Cerebellar cortex (tissue), 1 donor: ENCODE data around the gene PPA2.
A peak's percentile ranks its signal among the peaks of the same experiment; 100 is the strongest.

Experiments used
- DNase-seq: peaks from one replicate; pipeline ENCODE4 v3.0.0-alpha.2; 2015; ENCODE audit warnings: low spot score

PPA2 gene

DNA sequence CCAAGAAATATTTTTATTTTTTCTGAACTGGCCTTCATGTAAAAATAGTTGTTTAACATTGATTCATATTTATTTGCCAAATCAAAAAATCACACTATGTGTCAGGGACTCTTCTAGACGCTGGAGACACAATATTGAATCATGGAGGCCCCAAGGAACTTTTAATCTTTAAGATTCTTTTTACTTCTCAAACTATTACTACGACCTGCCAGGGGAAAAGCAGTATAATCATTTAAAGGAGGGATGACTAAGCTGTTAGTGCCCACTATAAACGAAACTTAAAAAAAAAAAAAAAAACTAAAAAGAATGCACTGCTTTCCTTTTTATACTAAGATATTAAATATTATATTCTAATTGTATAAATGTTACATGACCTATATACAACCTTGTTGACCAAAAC, 84.7 kb downstream of the PPA2 start:
- DNase-seq = no peak

DNA sequence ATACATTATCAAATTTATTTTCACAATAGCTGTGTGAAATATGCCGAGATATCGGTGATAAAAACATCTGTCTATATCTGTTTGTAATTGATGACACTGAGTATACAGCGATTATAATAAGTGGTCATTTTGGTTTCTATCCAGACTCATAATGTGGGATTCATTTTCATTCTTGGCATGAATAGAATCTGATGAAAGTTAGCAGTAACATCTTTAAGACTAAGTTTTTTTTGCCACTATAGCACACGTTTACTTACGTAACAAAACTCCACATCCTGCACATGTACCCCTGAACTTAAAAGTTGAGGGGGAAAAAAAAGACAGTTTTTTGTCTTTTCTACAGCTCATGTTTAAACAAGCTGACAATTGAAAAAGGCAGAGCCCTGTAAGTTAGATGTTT, 86.4 kb downstream of the PPA2 start:
- DNase-seq = no peak

GRCh38 chr4:105386012-105386411, 87.8 kb downstream of the PPA2 start:
- DNase-seq = no peak

- DNase-seq = no peak
Observed at GRCh38 chr4:105374071-105374470, 99.8 kb downstream of the PPA2 start.

- no peak for DNase-seq
Observed at GRCh38 chr4:105373324-105373723, 100.5 kb downstream of the PPA2 start.

GRCh38 chr4:105369988-105370387, 103.9 kb downstream of the PPA2 start:
- no peak for DNase-seq

- peak; percentile 25 for DNase-seq
Observed at GRCh38 chr4:105361053-105361452, 112.8 kb downstream of the PPA2 start.

DNA sequence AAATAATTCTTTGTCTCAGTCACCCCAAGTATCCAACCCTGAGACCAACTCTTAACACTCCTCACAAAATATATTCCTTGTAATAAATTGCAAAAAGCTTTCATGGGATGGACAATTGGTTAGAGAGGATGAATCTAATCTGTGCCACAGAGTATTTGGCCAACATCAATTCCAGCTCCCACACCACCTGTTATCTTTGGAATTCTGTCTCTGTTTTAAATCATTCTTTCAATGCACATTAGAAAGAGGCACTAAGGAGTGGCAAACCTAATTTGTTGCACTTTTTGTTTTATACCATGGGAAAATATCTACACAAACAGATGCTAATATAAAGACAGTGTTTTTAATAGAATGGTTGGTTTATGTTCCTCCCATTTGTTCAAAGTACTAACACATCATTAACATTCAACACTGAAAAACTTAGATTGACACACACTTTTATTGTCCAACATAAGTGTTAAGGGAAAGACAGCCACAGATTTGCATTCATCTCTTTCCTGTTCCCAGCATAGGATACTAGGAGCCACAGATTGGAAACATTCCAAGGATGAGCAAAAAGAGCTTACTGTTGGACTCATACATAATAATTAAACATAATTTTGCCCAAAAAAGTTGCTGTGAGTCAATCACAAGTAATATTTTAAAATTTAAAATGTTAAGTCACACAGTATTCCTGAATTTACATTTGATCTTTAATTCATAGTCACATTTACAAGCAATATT, 116.4 kb downstream of the PPA2 start:
- DNase-seq = no peak

DNA sequence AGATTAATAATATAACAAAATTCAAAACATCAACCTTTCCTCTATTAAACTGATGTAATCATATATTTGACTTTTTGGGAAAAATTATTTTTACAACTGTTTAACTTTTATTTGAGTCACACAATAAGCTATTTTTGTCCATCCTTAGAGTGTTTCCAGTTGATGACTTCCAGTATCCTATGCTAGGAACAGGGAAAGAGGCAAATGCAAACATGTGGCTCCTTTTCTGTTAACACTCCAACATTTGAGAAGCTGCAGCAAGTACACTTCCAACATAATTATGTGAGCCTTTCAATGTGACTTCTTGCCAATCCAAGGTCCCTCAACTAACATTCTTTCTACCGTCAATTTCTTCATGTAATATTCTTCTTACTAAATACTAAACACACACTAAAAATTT, 117.7 kb downstream of the PPA2 start:
- DNase-seq = no peak

DNA sequence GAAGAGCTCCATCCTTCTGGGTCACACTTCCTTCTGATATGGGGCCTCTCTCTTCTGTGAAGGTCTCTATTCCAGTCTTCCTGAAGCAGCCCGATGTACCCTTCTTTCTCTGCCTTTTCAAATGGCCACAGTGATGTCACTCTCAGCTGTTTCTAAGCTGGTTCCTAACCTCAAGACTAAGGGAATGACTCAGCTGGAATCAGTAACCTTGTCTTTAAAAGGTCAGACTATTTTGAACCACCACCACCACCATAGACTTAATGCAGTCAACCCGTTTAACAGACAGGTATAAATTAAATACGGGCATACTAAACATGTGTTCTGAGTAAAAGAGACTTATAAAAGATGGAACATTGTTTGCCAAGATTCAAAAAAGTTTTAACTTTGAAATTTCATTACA, 121.0 kb downstream of the PPA2 start:
- no peak for DNase-seq

DNA sequence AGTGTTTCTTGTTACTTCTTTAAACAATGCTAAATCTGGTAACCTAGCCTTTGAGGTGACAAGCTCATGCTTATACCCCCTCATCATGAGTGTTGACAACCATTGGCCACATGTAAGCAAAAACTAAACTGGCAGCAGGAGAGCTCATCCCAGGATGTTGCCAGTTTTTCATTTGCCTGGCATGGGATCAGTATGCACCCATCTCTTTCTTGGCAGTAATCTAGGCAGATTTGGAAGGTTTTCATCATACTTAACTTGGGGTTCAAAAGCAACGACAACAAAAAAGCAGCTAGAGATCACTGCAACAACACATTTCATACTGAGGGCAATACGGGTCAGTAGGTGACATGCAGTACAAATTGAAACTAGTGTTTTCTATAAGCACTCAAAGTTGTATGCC, 122.0 kb downstream of the PPA2 start:
- no peak for DNase-seq

DNA sequence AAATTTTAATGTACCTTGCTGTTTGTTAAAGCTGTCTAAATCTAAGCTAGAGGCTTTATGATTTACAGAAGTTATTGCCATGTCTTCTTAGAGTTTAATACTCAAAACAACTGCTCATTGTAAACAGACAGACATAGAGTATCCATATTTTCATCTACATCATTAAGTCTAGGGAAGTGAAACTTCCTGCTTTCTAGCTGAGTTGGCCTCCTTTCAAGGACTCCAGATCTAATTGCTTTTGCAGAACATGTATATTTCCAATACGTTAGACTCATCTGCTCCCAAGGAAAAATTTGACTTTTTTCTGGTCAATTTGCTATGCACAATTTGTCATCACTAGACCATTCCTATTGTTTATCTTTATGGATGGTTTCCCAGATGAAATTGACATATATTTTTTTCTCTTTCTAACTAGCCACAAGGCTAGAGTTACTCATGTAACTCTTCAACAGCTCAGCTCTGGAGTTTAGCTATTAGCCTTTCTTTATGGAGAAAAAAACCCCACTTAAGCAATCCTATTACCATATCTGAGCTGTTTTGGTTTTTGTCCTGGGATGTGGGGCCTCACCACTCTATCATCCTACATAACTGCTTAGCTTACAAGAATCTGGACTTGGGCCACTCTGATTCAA, 122.9 kb downstream of the PPA2 start:
- DNase-seq = no peak

DNA sequence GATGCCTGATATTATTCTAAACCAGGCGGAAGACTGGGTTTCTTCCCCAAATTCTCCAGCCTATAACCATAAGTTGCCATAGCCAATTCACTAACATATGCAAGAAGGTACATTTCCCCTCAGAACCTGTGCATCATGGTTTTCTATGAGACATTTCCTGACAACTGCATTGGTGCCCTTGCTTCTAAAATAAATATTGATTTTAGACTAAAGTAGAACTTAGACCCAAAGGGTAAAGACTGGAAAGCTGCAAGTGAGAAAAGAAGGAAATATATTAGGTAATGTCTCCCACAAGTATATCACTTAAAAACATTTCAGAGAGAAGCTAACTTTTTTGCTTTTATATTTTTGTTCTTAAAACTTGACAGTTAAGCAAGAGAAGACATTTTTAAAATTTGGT, 125.1 kb downstream of the PPA2 start:
- DNase-seq = no peak

DNA sequence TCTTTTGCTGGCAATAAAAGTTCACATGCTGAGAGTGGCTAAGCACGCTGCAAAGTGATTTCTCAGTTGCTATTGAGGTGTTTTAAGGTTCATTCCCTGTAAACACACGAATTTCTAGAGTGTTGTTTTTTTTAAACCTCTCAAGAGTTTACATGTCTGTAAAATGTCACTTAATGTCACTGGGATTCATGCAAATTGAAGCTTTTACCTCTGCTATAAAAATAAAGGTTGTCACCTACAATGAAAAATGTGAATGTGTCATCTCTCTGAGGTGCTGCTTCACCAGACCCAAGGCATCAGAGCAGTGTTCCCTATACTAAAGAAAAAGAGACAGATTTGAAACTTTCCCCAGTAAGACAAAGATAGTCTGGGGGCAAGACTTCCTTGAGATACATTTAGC, 127.0 kb downstream of the PPA2 start:
- DNase-seq = no peak

- no peak for DNase-seq
Observed at GRCh38 chr4:105345838-105346237, 128.0 kb downstream of the PPA2 start.

DNA sequence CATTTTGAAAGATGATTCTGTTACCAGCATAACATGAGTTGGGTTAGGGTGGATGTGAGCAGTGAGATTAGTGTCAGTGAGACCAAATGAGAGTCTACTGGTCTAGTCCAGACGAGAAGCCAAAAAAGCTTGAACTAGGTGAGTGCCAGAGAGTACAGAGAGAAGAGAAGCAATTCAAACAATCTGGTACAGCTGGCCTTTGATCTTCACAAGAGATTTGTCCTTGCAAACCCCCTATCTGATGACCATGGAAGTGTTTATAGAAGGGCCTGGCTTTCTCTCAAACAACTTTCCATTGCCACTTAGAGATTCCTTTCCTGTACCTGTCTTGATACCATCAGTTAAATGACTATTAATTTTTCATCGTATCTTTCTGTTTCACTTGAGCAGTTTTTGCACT, 128.5 kb downstream of the PPA2 start:
- DNase-seq = no peak

DNA sequence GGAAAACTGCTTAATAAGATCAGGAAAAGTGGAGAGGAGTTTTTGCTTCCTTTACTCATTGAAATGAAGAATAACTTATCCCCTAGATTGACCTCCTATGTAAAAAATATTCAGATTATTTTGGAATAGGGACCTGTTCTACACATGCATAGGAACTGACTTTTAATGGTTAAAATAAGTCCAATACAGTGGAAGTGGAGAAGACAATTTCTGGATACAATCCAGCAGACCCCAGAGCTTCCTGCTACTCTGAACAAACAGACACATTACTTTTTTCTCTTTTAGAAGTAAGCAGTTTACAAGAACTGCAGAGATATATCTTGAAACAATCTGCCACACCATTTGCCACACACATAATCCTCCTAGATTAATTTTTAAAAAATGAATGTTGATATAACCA, 129.7 kb downstream of the PPA2 start:
- DNase-seq = no peak

GRCh38 chr4:105343146-105343931, 130.5 kb downstream of the PPA2 start:
- no peak for DNase-seq

DNA sequence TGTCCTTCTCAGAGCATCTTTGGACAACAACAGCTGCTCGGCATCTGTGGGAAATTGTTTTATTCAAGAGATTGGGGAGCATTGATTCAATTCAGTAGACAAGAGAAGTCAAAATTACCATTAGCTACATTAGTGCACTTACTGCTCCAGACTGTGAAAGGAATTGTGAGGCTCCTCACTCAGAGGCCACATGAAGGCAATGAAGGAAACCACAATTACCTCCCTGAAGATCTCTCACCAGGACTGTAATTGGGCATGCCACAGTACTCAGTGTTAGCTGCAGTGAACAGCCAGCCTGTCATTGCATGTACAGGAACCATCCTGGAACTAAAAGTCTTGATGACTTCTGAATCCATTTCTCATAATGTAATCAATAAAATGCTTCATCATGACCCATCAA, 144.8 kb downstream of the PPA2 start:
- DNase-seq = no peak

DNA sequence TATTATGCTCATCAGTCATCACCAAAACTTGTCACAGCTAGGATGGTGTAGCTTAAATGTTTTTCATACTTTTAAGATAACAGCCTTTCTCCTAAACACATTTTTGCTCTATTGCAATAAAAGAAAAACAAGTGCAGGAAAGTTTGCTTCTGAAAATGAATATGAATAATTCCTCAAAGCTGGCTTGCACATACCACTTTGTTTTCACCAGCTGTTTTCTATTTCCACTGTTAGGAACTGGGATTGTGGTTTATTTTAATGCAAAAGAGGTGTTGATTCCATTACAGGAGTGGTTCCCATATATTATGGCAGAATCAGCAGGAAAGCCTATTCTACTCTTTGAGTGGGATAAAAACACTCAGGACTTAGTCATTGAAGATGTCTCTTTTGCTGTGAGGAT, 145.9 kb downstream of the PPA2 start:
- DNase-seq = no peak

- no peak for DNase-seq
Observed at GRCh38 chr4:105327222-105327621, 146.6 kb downstream of the PPA2 start.
